CD4-positive, alpha-beta memory T cell (primary cell): ENCODE data around the gene CLECL1. TPM values are rescaled to one million over a fixed set of nuclear protein-coding genes. Genes with fewer than 3 reads are reported as not detected.

Experiments used
- CTCF ChIA-PET: fragments of 350-600 bp; sonication (Branson Sonifier 250); formaldehyde crosslinking; loops from one replicate; lab custom pipeline; 2021; ENCODE audit warnings: inconsistent platforms; ENCODE audit not compliant: partially characterized antibody; lab: Charles Lee
- POLR2A ChIA-PET: fragments of 350-600 bp; sonication (Branson Sonifier 250); formaldehyde crosslinking; loops from one replicate; lab custom pipeline; 2021; ENCODE audit not compliant: partially characterized antibody; lab: Charles Lee
- DNase-seq, 5 donors: peaks; one replicate each; pipeline versions ENCODE4 v3.0.0 to v3.0.0-alpha.2; 2020 to 2022; ENCODE audit warnings: mixed read lengths in 1 of 5
- H3K27ac ChIP-seq: one replicate; pipeline ENCODE4 v1.7.0; 2013; ENCODE audit warnings: low read depth, low read length
- H3K27me3 ChIP-seq: 2 replicates; pipeline ENCODE4 v1.7.0; 2013; ENCODE audit warnings: mild to moderate bottlenecking, low read length, moderate library complexity; ENCODE audit not compliant: insufficient read depth
- H3K36me3 ChIP-seq: 2 replicates; pipeline ENCODE4 v1.7.0; 2013; ENCODE audit warnings: mild to moderate bottlenecking, low read length, moderate library complexity; ENCODE audit not compliant: insufficient read depth
- H3K4me1 ChIP-seq: 2 replicates; pipeline ENCODE4 v1.7.0; 2013; ENCODE audit warnings: mild to moderate bottlenecking, low read length, moderate library complexity; ENCODE audit not compliant: insufficient read depth
- H3K4me3 ChIP-seq, 2 donors: one replicate each; pipeline ENCODE4 v1.7.0; 2013; ENCODE audit warnings: low read length in 2 of 2, mild to moderate bottlenecking in 1 of 2
- H3K9me3 ChIP-seq, 2 donors: one replicate each; pipeline ENCODE4 v1.7.0; 2013; ENCODE audit warnings: low read length in 2 of 2, control low read depth in 1 of 2; ENCODE audit not compliant: control insufficient read depth in 1 of 2
- H3K27ac Mint-ChIP-seq, 7 donors: one replicate each; pipeline ENCODE4 v1.8.0; 2020 to 2021; ENCODE audit warnings: mixed read lengths in 7 of 7, mild to moderate bottlenecking in 6 of 7, inconsistent platforms in 3 of 7, moderate library complexity in 3 of 7
- H3K27me3 Mint-ChIP-seq, 2 donors: one replicate each; pipeline ENCODE4 v1.8.0; 2020 to 2021; ENCODE audit warnings: mixed read lengths in 2 of 2
- H3K36me3 Mint-ChIP-seq, 2 donors: one replicate each; pipeline ENCODE4 v1.8.0; 2020 to 2021; ENCODE audit warnings: mixed read lengths in 2 of 2, inconsistent platforms in 1 of 2, mild to moderate bottlenecking in 1 of 2
- H3K4me1 Mint-ChIP-seq, 4 donors: one replicate each; pipeline ENCODE4 v1.8.0; 2020 to 2021; ENCODE audit warnings: mixed read lengths in 4 of 4, mild to moderate bottlenecking in 1 of 4
- H3K4me3 Mint-ChIP-seq, 8 donors: one replicate each; pipeline ENCODE4 v1.8.0; 2020 to 2021; ENCODE audit warnings: mixed read lengths in 8 of 8, mild to moderate bottlenecking in 7 of 8, moderate library complexity in 6 of 8, inconsistent platforms in 3 of 8
- H3K9me3 Mint-ChIP-seq, 8 donors: one replicate each; pipeline ENCODE4 v1.8.0; 2020 to 2021; ENCODE audit warnings: mixed read lengths in 8 of 8, mild to moderate bottlenecking in 5 of 8, inconsistent platforms in 3 of 8, moderate library complexity in 1 of 8
- intact Hi-C: fragments of 100-400 bp; cut with micrococcal nuclease; formaldehyde crosslinking; loops from one replicate; pipeline ENCODE4 v1.15.1; 2023
- polyA plus RNA-seq, 2 donors: library from polyadenylated mRNA; unstranded; fragments of 300-500 nt; fragmentation: Illumina TruSeq; gene quantifications; one replicate each; pipeline ENCODE4 v1.2.3, GENCODE V29; 2021
- total RNA-seq, 2 experiments: library from RNA; stranded (reverse); gene quantifications; one replicate each; pipeline ENCODE4 v1.2.3, GENCODE V29; 2021

The CLECL1 gene
- total and polyA plus RNA-seq, 4 experiments from 2014 or later = 4.3 to 8.6 (median 7.4) TPM

DNA sequence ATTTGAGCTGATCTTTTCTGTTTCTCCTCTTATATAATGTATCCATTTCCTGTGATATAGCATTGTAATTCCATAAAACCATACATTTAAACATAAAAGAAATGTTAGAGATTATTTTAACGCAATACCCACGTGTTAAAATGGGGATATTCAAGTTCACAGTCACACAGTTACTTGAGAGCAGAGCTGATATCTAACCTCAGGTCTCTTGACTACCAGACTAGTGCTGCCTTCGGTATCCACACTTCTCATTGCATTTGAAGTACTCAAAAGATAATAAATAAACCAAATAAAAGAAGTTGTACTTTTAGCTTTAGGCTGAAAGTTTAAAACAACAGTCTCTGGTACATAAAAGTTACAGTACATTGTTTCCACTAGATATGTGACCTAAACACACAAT lies 2.9 kb downstream of the CLECL1 start:
- Mint-ChIP-seq H3K4me3 (peak overlapping the region in 3 of 8 donors; percentile 6 to 49 (median 19)), H3K27me3 (peaks cover 0 to 2% of the 10 kb centered on the region in 2 donors), H3K4me1 (peaks cover 9 to 39% (median 11%) of the 10 kb centered on the region in 4 donors), H3K27ac (peak overlapping the region in 3 of 7 donors; percentile 60 to 66 (median 65)), H3K9me3 (peaks cover 0 to 2% (median 0%) of the 10 kb centered on the region in 8 donors), H3K36me3 (no peaks in the 10 kb centered on the region)
- intact Hi-C loops = no loop called here
- Histone ChIP-seq H3K27me3 (no peaks in the 10 kb centered on the region), H3K4me3 (no peak overlapping the region), H3K27ac (no peak overlapping the region), H3K4me1 (peaks cover 19% of the 10 kb centered on the region), H3K9me3 (no peaks in the 10 kb centered on the region), H3K36me3 (no peaks in the 10 kb centered on the region)
- ChIA-PET CTCF (interaction anchor here (0.9 to 2.5 kb wide), 4 partner anchors 13 to 96 kb away, joined by 3 to 16 read pairs (median 5); no protein-coding TSS in a partner anchor), POLR2A (interaction anchor here (1.1 to 4.9 kb wide), 6 partner anchors 12 to 82 kb away, joined by 3 to 36 read pairs (median 6); no protein-coding TSS in a partner anchor)
- no peak for DNase-seq

DNA sequence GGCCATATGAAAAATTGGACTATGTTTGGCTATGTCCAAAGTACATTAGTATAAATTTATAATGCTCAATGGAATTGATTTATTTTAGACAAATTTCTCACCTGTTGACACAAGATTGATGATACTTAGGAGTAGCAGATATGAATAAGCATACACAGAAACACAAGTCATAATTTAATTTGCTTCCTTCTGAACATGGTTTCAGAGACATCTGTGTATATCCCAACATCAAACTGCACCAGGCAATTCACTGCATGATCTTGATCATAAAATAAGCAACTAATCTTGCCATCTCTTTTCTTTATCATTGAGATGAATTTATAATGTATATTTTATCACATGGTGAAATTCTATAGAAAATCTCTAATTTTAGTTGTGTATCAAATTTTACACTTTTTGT lies 3.8 kb downstream of the CLECL1 start:
- no peak overlapping the region for H3K27ac ChIP-seq
- POLR2A ChIA-PET = interaction anchor here (1.3 kb wide), 1 partner anchor 63 kb away, joined by 5 read pairs; no protein-coding TSS in a partner anchor

DNA sequence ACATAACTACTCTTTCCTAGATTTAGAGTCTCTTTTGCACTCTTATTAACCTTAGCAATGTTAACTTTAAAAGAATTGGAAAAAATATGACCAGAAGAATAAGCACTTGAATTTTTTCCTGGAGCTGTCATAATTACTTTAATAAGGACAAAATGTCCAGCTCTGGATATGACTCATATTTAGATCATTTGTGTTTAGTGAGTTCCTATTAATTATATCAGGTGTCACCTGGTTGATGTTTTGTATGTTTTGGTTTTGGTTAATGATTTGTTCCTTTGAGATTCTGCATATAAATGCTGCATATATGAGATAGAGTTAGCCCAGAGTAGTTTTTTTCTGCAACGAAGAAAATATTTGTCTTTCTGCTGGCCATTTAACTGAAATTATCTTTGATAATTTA lies 5.1 kb downstream of the CLECL1 start:
- no peaks in the 10 kb centered on the region for H3K36me3 ChIP-seq
- no peak overlapping the region for H3K4me3 Mint-ChIP-seq
- H3K36me3 Mint-ChIP-seq = peaks cover 0 to 3% of the 10 kb centered on the region in 2 donors
- peaks cover 5 to 32% (median 9%) of the 10 kb centered on the region in 4 donors for H3K4me1 Mint-ChIP-seq
- H3K27ac Mint-ChIP-seq = peak overlapping the region in 2 of 7 donors; percentile 19 to 53
- peaks cover 0 to 4% of the 10 kb centered on the region in 2 donors for H3K27me3 Mint-ChIP-seq
- POLR2A ChIA-PET = no interaction called here
- CTCF ChIA-PET = no interaction called here
- peaks cover 13% of the 10 kb centered on the region for H3K4me1 ChIP-seq
- H3K27me3 ChIP-seq = no peaks in the 10 kb centered on the region
- no peak for DNase-seq
- no peaks in the 10 kb centered on the region for H3K9me3 Mint-ChIP-seq
- no peaks in the 10 kb centered on the region for H3K9me3 ChIP-seq
- intact Hi-C loops = no loop called here
- no peak overlapping the region for H3K27ac ChIP-seq
- no peak overlapping the region for H3K4me3 ChIP-seq

More for the DNA sequence above, 3.8 kb downstream of the CLECL1 start:
- Mint-ChIP-seq H3K4me3 (no peak overlapping the region), H3K9me3 (peaks cover 0 to 2% (median 0%) of the 10 kb centered on the region in 8 donors), H3K27ac (peak overlapping the region in 1 of 7 donors; percentile 65), H3K4me1 (peaks cover 9 to 39% (median 12%) of the 10 kb centered on the region in 4 donors), H3K27me3 (peaks cover 0 to 2% of the 10 kb centered on the region in 2 donors), H3K36me3 (no peaks in the 10 kb centered on the region)
- CTCF ChIA-PET = interaction anchor here (1.2 to 2.5 kb wide), 2 partner anchors 14 to 95 kb away, joined by 4 to 16 read pairs; no protein-coding TSS in a partner anchor
- H3K36me3 ChIP-seq = no peaks in the 10 kb centered on the region
- H3K27me3 ChIP-seq = no peaks in the 10 kb centered on the region
- DNase-seq = no peak
- H3K4me3 ChIP-seq = no peak overlapping the region
- H3K9me3 ChIP-seq = no peaks in the 10 kb centered on the region
- peaks cover 19% of the 10 kb centered on the region for H3K4me1 ChIP-seq
- intact Hi-C loops = no loop called here

DNA sequence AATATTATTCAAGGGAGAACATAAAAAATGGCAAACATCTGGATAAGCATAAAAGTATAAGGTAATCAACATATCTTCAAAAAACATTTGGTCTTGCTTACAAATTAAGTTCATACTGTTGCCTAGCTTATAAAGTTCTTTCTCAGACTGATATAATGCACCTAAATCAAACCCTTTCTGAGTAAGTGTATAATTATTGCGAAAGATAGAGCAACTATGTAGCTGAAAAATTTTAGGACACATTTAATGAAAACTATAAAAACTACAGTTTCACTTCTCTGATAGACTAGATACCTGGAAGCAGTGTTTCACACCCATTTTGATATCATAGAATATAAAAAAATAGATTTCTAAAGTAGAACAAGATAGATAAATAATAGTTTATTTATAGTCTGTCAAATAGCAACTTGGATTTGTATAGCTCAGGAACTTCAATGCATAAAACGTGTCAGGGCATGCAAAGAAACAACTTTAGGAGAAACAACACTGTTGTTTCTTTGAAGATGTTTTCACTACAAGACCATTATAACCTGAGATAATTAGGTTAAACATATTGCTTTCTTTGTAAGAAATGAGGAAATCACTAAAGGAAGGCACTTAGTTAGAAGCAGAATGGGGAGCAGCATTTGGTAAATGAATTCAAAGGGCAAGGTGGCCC lies 7.6 kb downstream of the CLECL1 start:
- Histone ChIP-seq H3K4me3 (no peak overlapping the region), H3K27ac (no peak overlapping the region), H3K27me3 (no peaks in the 10 kb centered on the region), H3K36me3 (no peaks in the 10 kb centered on the region), H3K9me3 (no peaks in the 10 kb centered on the region), H3K4me1 (no peaks in the 10 kb centered on the region)
- Mint-ChIP-seq H3K27me3 (peaks cover 0 to 4% of the 10 kb centered on the region in 2 donors), H3K9me3 (no peaks in the 10 kb centered on the region), H3K36me3 (peaks cover 0 to 3% of the 10 kb centered on the region in 2 donors), H3K27ac (no peak overlapping the region), H3K4me3 (no peak overlapping the region), H3K4me1 (peaks cover 0 to 15% (median 7%) of the 10 kb centered on the region in 4 donors)
- no peak for DNase-seq
- ChIA-PET CTCF (interaction anchor here (0.9 to 4.8 kb wide), 5 partner anchors 16 to 394 kb away, joined by 3 to 37 read pairs (median 3); no protein-coding TSS in a partner anchor), POLR2A (interaction anchor here (1.0 to 1.3 kb wide), 2 partner anchors 17 to 23 kb away, joined by 3 to 4 read pairs; no protein-coding TSS in a partner anchor)
- intact Hi-C loops = no loop called here

DNA sequence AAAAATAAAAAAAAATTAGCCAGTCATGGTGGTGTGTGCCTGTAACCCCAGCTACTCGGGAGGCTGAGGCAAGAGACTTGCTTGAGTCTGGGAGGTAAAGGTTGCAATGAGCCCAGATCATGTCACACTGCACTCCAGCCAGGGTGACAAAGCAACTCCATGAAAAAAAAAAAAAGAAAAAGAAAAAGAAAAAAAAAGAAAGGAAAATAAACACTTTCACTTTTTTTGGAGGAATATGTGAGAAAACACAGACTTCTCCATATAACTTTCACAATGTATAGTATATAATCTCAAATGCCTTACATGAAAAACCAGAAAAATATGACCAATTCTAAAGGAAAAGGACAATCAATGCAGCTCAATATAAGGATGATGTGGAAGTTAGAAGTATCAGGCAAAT lies 8.9 kb downstream of the CLECL1 start:
- Mint-ChIP-seq H3K4me1 (peaks cover 0 to 10% (median 3%) of the 10 kb centered on the region in 4 donors), H3K9me3 (no peaks in the 10 kb centered on the region), H3K36me3 (peaks cover 0 to 3% of the 10 kb centered on the region in 2 donors), H3K4me3 (no peak overlapping the region), H3K27me3 (peaks cover 0 to 4% of the 10 kb centered on the region in 2 donors), H3K27ac (no peak overlapping the region)
- Histone ChIP-seq H3K36me3 (no peaks in the 10 kb centered on the region), H3K27me3 (no peaks in the 10 kb centered on the region), H3K4me1 (no peaks in the 10 kb centered on the region), H3K27ac (no peak overlapping the region), H3K9me3 (no peaks in the 10 kb centered on the region), H3K4me3 (no peak overlapping the region)
- ChIA-PET CTCF (interaction anchor here (0.7 to 4.8 kb wide), 3 partner anchors 15 to 27 kb away, joined by 3 to 37 read pairs (median 4); no protein-coding TSS in a partner anchor), POLR2A (interaction anchor here (0.9 to 1.3 kb wide), 2 partner anchors 16 to 18 kb away, joined by 3 to 4 read pairs; no protein-coding TSS in a partner anchor)
- intact Hi-C loops = no loop called here
- no peak for DNase-seq

DNA sequence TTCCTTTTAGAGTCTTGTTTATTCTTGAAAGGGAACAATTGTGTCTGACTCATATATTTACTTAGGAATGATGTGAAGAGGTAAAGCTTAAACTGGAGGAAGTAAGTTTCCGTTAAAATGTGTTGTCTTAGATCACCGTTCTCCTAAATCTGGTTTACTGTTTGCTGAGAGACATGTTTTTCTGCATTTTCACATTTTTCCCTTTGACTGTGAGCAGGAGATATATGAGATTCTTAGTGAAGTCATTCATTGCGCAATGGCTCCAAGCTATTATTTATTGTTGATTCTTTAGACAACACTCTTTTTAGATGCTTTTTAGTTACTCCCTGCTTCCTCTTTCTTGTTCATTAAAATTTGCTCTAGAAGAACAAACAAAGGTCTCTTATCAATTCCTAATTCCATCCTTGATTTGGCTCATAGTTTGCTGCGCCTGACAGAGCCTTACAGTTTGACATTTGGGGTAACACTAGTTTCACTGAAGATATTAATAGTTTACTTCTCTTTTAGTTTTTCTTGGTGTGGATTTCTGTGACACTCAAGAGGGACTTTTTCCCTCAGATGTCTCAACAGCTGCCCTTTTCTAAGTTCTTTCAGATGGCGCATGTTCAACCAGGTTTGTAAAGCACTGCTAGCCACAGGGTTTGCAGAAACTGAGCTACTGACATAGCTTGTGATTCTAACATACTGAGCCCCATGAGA lies 11.4 kb downstream of the CLECL1 start:
- POLR2A ChIA-PET = interaction anchor here (0.9 to 1.1 kb wide), 2 partner anchors 16 to 20 kb away, joined by 3 to 4 read pairs; no protein-coding TSS in a partner anchor
- H3K36me3 ChIP-seq = no peaks in the 10 kb centered on the region
- H3K27ac ChIP-seq = no peak overlapping the region
- H3K4me1 ChIP-seq = no peaks in the 10 kb centered on the region
- no peaks in the 10 kb centered on the region for H3K27me3 ChIP-seq
- H3K36me3 Mint-ChIP-seq = peaks cover 0 to 3% of the 10 kb centered on the region in 2 donors
- H3K4me3 Mint-ChIP-seq = no peak overlapping the region
- no peaks in the 10 kb centered on the region for H3K9me3 Mint-ChIP-seq
- H3K4me1 Mint-ChIP-seq = peaks cover 0 to 10% (median 2%) of the 10 kb centered on the region in 4 donors
- intact Hi-C loops = no loop called here
- peak overlapping the region in 2 of 7 donors; percentile 29 to 40 for H3K27ac Mint-ChIP-seq
- no peaks in the 10 kb centered on the region for H3K9me3 ChIP-seq
- peaks cover 0 to 6% of the 10 kb centered on the region in 2 donors for H3K27me3 Mint-ChIP-seq
- H3K4me3 ChIP-seq = no peak overlapping the region
- CTCF ChIA-PET = interaction anchor here (0.6 to 4.8 kb wide), 3 partner anchors 12 to 21 kb away, joined by 3 to 37 read pairs (median 8); no protein-coding TSS in a partner anchor
- DNase-seq = no peak
